HG03439 (cell line): ENCODE measurements around the gene NPTX1.
"Not testable (repeated sequence)": the region's sequence is repeated elsewhere in the genome, so short reads cannot be mapped to it uniquely, and the experiment has no call there.

Experiments
- ATAC-seq: cut with Tn5 transposase; IDR thresholded peaks from one replicate; pipeline ENCODE4 v1.9.1; 2021; ENCODE audit warnings: mild to moderate bottlenecking, moderate library complexity; ENCODE audit not compliant: unreplicated experiment

The NPTX1 gene

DNA sequence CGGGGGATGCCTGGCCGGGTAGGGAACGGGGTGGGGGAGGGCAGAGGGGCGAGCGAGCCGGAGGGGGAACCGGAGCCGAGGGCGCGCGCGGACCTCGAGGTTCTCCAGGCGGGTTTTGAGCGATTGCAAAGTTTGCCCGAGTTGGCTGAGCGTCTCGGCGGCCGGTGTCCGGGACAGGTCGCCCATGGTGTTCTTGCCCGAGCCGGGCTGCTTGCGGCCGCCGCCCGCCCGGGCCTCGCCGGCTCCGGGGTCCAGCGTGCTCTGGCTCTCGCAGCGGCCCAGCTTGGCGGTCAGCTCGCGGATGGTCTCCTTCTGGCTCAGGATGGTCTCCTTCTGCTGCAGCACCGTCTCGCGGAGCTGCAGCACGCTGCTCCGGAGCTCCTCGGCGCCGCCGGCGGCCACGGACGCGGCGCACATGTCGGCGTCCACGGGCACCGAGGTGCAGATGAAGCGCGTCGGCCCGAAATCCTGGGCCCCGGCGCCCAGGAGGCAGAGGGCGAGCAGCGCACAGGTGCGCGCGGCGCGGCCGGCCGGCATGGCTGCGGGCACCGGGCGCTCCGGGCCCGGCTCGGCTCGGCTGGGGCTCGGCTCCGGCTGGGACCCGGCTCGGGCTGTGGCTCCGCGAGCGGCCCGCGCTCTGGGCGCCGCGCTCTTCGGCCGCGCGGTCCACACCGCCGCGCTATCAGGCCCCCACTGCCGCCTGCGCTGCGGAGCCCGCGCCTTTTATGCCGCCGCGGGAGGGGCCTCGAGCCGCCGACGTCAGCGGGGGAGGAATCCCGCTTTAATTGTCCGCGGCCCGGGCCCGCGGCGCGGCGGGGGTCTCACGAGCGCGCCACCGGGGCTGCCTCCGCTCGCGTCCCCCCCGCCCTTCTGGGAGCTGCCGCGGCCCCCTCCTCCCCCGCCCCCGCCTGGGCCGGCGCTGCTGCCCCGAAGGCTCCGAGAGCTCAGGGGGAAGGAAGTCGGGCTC lies at the start of gene NPTX1:
TSS of gene NPTX1 (minus strand) at position 698 of the 967 bp plus-strand sequence. CDS start at position 537, 161 bp downstream.
- ATAC-seq, result no peak

- no peak for ATAC-seq
Measured at GRCh38 chr17:80523956-80524712, 47.7 kb upstream of the NPTX1 start.

DNA sequence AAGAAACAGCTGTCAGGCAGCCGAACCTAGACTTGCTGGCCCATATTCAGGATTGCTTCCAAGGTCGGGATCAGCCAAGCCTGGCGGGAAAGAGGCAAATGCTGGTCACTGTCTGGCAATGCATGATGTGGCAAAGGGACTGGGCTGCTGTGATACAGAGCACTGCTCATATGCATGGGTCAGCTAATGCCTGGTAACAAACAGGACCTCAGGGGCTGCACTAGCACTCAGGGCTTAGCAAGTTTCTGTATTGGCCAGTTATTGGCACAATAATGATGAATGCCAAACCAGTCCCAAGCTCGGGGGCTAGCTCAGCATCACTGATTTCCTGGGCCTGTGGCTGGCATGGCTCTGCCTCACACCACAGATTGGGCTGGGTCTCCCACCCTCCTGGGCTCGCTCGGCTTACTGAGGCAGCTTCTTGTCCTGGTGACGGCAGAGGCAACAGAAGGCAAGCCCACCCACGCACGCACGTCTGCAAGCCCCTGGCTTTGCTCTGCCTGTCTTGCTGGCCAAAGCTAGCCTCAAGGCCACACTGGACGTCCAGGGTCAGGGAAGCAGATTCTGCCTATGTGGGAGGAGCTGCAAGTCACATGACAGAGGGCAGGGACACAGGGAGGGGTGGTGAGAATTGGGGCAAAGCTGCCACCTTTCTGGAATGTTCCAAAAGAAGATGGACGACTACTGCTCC lies 46.8 kb upstream of the NPTX1 start:
- no peak for ATAC-seq

- ATAC-seq, result no peak
Measured at GRCh38 chr17:80520810-80521455, 44.5 kb upstream of the NPTX1 start.

GRCh38 chr17:80519091-80519781 lies 42.8 kb upstream of the NPTX1 start:
- no peak for ATAC-seq

- ATAC-seq, result no peak
Measured at GRCh38 chr17:80518392-80518791, 42.0 kb upstream of the NPTX1 start.

GRCh38 chr17:80517641-80518040 lies 41.2 kb upstream of the NPTX1 start:
- ATAC-seq, result no peak

DNA sequence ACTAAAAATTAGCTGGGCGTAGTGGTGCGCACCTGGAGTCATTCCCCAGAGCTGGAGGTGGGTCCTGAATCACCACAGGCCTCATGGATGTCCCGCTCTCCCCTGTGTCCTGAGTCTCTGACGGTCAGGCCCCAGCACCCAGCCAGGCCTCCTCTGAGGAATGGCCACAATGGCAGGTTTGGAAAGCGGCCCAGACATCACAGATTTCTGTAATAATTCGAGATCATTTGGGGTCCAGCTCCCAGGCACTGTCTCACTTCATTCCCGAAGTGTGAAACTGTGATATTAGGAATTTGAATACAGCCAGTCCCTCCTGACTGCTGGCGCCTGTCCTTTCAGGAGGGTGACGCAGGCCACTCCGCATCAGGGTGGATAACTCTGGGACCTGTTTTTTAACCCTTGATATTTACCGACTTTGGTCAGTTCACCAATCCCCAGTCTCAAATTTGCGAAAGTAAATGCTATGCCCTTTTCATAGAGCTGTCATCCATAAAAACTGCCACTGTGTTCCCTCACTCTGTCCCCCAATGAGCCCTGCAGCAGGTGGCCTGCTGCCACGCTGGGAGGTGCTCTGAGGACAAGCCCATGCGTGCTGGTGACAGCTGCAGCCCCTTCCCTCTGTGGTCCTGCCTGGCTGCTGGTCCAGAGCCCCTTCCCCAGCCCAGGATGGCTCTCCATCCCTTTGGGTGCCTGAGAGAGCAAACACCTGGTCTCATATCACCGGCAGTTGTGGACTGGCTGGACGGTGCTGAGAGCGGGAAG lies 39.9 kb upstream of the NPTX1 start:
- ATAC-seq, result no peak

GRCh38 chr17:80513892-80514291 lies 37.5 kb upstream of the NPTX1 start:
- no peak for ATAC-seq

DNA sequence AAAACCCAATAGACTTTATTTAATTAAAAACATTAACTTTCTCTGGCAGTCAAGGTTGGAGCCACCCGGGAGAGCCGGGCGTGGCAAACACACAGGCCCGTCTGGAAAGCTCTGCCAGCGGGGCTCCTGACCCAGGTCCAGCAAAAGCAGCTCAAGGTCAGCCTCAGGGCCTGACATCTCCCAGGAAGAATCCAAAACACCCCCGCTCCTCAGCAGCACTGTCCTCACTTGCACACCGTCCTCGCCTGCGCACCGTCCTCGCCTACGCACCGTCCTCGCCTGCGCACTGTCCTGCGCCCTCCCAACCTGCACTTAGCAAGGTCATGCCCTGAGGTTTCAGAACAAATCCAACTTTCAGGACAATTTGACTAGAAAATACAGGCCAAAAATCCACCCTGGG lies 36.8 kb upstream of the NPTX1 start:
- no peak for ATAC-seq

GRCh38 chr17:80512233-80512632 lies 35.8 kb upstream of the NPTX1 start:
- no peak for ATAC-seq

DNA sequence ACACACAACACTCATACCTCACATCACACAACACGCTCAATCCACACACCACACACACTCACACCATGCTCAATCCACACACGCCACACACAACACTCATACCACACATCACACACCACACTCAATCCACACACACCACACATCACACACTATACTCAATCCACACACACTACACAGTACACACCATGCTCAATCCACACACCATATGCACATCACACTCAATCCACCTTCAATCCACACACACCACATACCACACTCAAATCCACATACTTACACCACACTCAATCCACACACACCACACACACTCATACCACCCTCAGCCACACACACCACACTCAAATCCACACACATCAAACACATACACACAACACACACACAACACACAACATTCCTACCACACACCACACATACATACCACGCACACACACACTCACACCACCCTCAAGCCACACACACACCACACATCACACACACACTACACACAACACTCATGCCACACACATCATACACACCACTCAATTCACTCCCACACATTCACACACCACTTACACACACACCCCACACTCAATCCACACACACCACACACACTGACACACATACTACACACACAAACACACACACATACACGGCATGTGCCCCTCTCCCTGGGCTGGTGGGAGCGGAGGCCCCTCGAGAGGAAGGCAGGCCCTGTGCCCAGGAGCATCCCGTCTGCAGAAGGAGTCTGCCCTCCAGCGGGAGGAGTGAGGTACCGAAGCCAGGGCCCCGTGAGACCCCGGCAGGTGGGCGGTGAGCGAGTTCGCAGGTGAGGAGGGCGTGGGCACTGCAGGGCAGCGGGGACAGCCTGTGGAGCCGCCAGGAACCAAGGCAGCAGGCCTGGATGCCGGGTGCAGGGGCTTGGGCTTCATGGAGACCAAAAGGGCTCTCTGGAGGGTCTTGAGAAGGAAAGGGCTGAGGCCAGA lies 35.1 kb upstream of the NPTX1 start:
- no peak for ATAC-seq

DNA sequence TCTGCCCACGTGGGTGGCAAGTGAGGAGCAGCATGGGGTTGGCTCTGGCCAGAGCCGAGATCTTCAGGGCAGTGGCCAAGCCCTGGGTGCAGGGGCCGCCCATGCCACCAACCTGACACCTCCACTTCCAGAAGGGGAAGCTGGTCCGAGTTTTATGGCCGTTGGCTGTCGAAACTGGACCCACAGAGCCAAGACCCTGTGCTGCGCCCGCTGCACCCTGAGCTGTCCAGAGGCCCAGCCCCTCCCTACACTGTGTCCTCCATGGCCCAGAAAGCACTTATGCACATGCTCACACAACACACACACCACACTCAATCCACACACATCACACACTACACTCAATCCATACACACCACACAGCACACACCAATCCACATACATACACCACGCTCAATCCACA lies 34.4 kb upstream of the NPTX1 start:
- no peak for ATAC-seq

DNA sequence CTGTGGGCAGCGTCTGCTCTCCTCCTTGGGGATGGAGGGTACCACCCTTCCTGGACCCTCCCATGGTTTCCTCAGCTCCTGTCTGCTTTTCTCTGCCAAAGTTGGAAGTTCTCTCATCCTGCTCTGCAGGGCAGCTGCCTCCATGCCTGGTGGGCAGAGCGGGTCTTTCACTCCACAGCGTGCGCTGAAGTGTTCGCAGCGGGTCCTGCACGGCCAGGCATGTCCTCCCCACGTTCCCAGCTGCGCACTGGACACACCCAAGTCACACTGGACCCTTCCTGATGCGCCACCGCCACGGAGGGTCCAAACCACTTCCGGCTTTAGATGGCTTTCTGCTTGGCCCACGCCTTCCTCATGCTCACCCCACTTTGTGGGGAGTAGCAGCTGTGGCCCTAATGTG lies 33.7 kb upstream of the NPTX1 start:
- ATAC-seq, result no peak

DNA sequence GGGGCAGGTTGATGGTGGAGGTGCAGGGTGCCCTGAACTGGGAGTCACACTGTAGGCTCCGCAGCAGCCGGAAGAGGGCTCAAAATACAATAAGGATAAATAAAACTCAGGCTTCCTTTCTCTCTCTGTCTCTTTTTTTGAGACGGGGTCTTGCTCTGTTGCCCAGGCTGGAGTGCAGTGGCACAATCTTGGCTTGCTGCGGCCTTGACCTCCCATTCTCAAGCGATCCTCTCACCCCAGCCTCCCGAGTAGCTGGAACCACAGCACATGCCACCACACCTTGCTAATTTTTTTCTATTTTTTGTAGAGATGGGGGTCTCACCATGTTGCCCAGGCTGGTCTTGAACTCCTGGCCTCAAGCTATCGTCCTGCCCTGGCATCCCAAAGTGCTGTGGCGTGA lies 32.9 kb upstream of the NPTX1 start:
- ATAC-seq, result no peak

- no peak for ATAC-seq
Measured at GRCh38 chr17:80507965-80508364, 31.6 kb upstream of the NPTX1 start.

- not testable (repeated sequence) for ATAC-seq
Measured at GRCh38 chr17:80507177-80507576, 30.8 kb upstream of the NPTX1 start.

GRCh38 chr17:80504686-80505413 lies 28.4 kb upstream of the NPTX1 start:
- no peak for ATAC-seq
